Pulmonary artery endothelial cell (primary cell): ENCODE data around the gene FOXP4. TPM values are rescaled to one million over a fixed set of nuclear protein-coding genes. Genes with fewer than 3 reads are reported as not detected.

Source experiments
- DNase-seq: peaks from one replicate; pipeline ENCODE4 v3.0.0-alpha.2; 2011; ENCODE audit warnings: low read depth, low spot score
- total RNA-seq: library from RNA; depleted of rRNA; stranded (reverse); fragments of >200 nt; gene quantifications from 2 replicates; pipeline ENCODE4 v1.2.3, GENCODE V29; 2014

Gene FOXP4
- total RNA-seq, 1 donor from 2014 or later = 2.9 TPM

DNA sequence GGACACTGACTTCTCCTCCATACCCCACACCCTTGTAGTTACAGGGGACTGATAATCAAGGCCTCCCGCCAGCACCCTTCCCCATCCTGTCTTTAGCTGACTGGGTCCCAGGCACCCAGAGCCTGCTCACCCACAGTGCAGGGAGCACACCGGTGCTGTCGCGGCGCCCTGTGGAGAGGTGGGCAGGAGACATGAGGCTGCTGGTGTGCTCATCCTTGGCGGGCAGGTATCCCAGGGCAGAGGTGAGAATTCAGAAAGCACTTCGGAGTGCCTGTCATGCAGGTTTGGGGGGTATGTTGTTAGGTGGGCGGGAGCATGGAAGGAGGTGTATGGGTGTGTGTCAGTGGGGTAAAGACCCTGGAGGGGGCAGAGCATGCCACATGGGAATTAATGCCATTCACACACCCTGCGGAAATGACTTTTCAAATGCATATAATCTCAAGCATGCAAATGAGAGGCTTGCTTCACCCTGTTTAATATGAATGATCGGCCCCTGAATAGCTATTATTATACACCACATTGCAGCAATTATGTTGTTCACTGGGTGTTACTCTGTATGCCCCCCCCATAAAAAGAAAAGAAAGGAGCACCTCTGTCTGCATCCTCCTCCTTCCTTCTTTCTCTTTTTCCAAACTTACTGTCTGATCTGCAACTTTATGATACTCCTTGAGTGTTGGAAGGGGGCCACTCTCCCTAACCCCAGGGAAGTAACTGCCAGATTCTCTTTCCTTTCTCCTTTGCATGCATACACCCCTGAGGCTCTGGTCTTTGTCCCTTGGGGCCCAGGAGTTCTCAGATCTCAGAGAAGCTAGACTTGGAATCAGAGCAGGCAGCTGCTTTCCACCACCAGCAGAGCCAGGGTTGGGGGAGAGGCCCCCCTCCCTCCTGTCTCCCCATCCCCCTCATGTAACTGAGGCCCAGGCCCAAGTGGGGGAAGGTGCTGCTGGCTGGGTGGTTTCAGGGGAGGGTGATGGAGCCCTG is 16.0 kb downstream of the FOXP4 start:
- no peak for DNase-seq

DNA sequence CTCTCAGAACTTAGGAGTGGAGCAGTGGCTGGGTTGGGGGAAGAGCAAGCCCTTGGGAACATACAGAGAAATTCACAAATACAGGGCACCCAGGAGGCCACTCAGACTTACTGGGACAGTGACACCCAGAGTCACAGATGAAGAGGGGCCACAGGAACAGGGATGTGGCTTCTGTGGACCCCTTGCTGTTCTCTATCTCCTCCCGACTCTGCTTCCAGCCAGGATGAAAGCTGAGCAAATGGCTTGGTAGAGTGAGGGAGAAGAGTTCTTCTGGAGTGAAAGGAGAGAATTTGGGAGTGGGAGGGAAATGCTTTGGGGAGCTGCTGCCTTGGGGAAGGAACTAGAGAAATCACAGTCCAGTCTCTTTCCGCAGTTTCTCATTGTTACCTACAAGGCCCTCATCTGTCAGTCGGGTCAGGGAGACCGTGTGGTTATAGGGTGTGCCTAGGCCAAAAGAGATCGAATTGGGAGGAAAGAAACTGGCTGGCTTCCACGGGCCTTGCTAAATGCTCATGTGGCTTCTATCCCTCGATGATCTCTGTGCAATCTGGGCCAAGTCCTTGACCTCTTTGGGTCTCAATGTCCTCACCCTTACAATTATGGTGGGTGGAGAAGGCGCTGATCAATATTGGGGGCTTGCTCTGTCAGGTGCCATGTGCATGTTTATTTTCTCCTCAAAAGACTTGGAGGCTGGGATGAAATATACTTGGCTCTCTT is 17.0 kb downstream of the FOXP4 start:
- DNase-seq = no peak

DNA sequence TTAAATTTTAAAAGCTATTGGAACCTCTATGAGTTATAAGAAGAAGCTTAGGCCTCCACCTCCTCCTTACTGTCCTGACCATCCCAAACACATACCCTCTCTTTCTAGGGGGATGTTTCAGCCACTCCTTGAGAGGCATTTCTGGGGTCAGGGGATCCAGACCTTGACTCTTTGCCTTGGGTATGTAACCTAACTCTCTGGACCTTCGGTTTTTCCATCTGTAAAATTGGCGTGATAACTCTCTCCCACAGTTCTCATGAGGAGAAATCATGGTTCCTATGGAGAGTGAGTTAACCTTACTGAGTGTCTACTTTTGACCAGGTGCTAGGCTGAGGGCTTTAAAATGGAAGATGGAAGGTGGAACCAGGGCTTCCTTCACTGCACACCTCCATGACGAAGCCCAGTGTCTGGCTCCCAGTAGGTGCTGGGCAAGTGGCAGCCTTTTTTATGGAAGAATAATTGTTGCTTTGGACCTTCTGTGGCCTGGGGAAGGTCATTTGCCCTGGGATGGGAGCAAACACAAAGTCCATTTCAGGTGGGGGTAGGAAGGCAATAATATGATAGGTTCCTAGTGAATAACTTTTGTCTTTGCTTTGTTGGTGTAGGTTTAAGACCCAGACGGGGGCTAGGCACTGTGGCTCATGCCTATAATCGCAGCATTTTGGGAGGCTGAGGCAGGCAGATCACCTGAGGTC is 18.4 kb downstream of the FOXP4 start:
- DNase-seq = no peak

GRCh38 chr6:41565701-41566100 is 19.5 kb downstream of the FOXP4 start:
- no peak for DNase-seq

DNA sequence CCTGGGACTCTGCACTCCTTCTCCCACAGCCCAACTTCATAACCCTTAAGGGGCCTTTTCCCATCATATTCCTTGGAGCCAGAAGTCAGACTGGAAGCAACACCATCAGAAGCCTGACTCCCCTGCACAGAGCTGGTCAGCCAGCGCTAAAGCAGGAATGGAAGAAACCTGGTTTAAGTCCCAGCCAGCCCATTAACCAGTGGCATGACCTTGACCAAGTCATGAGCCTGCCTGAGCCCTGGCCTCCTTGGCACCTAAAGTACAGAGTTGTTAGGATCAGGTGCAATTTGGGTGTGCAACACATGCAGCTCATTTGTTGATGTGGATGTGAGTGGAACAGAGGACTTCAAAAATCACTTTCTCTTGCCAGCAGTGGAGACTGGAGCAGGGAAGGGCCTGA is 20.8 kb downstream of the FOXP4 start:
- DNase-seq = no peak

DNA sequence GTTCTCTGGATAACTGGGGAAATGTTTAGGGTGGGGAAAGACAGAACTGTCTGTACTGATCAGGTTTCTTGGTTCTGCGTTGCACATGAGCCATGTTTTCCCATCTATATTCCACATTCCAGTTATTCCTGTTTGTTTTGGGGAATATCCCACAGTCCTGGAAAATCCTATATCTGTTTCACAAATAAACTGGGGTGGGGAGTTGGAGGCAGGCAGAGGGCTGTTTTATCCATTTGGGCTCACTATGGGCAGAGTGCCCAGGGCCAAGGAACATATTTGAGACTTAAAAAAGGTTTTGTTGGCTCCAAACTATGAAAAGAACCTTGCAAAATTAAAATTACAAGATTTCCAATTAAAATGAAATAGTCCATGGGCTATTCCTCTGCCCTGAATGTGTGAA is 21.5 kb downstream of the FOXP4 start:
- no peak for DNase-seq

DNA sequence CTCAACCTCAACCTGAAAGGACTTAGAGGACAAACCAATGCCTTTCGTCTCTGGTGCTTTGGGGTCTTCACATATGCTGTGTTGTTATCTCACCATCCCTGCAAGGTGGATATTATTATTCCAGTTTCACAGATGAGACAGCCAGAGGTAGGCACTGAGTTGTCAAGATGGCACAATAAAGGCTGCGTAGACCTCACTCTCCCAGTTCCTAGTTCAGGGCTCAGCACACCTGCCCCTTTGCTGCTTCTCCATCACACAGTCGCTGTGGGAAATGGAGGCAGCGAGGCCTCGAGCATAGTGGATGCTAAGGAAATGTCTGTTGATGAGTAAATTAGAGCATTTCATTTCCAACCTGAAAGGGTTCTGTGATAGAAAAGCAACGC is 22.0 kb downstream of the FOXP4 start:
- no peak for DNase-seq

DNA sequence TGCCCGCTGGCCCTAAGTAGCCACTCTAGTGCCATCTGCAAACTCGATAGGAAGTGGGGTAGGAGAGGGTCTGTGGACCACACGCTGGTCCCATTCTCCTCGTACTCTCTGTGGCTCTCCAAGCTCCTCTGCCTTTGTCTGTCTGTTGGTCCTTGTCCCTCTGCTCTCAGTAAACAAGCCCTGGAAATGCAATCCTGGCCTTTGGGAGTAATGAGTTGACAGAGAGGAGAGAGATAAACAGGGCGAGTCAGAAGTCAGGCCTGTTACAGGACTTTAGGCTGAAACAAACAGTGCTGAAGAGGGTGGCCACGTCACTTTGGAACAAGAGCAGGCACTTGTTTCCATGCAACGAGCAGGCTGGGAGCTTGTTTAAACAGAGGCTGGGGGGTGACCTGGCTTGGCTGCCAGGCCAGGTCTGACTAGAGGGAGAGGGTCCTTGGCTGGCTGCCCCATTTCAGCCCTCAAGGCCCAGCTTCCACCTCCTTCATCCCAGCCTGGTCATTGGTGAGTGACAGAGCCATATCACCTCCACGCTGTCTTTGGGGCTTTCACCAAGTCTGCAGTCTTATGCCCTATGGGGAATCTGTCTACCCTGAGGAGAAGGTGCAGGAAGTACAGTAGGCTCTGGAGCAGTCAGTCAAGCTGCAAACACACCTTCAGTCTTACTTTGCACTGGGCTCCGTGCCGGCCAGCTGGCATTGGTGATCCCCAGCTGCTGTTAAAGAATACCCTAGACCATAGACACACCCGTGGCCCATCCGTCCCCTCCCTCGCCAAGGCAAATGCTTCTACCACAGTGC is 22.6 kb downstream of the FOXP4 start:
- DNase-seq = no peak

- no peak for DNase-seq
Observed at GRCh38 chr6:41570259-41570615, 24.1 kb downstream of the FOXP4 start.

GRCh38 chr6:41571021-41571780 is 25.0 kb downstream of the FOXP4 start:
- DNase-seq = no peak

- no peak for DNase-seq
Observed at GRCh38 chr6:41572613-41573012, 26.4 kb downstream of the FOXP4 start.

GRCh38 chr6:41573276-41573675 is 27.1 kb downstream of the FOXP4 start:
- no peak for DNase-seq

DNA sequence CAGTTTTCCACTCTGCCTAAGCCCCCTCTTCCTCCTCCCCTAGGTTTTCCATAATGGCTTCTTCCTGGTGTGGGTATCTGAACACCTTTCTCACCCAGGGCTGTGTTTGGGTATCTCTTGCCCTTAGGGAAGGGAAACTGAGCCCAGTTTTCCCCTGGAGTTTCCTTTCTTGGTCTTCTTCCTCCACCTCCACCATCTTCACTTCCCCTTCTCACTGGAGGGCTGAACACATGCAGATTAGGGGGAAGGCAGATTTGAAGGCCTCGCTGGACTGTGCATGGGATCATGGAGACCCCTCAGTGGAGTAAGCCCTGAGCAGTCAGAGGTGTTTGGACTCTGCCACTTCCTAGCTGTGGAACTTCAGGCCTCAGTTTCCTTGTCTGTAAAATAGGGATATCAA is 27.8 kb downstream of the FOXP4 start:
- DNase-seq = no peak

DNA sequence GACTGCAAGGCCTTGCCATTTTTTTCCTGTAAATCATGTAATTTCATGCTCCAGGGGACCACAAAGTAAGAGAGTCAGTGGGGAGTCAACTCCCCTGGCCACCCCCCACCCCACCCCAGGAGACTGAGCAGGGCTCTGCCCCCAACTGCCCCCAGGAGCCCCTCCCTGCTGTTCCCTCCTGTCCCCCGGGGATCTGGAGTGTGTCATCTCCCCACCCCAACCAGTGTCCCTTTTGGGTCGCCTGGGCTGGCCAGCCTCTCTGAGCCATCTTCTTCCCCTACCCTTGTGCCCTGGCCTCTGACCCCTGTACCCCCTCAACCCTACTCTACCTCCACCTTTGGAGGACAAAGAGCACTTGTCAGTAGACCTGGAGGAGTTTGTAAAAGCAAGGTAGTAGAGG is 29.4 kb downstream of the FOXP4 start:
- DNase-seq = no peak

GRCh38 chr6:41576667-41577066 is 30.5 kb downstream of the FOXP4 start:
- no peak for DNase-seq

DNA sequence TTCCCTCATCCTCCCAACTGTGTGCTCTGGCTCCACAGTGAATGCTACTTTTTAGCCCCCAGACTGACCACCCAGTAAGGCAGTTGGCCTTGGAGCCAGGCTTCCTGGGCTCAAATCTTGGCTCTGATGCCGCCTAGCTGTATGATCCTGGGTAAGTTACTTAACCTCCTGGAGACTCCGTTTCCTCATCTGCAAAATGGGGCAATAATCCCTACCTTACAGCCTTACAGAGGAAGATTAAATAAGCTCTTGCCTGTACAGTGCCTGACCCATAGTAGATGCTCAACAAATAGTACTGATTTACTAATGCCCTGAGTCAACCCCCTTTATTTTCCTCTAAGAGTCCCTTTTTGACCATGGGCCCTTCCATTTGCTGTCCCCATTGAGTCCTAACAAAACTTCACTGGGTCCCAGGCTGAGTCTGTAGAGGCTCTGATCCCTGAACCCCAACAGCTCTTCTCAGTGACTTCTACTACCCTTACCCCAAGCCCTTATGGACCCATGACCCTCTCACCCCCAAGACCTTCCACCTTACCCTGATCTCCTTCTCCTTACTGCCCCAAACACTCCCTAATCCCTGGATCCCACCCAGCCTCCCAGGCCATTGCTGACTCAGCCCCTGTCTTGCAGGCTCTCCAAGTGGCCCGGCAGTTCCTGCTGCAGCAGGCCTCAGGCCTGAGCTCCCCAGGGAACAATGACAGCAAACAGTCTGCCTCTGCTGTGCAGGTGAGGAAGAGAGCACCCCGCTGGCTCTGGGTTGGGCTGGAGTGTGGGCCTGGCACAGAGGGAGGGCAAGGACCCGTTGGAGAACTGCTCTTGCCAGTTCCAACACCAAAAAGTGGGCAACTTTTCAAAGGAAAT is 31.4 kb downstream of the FOXP4 start:
- DNase-seq = no peak

DNA sequence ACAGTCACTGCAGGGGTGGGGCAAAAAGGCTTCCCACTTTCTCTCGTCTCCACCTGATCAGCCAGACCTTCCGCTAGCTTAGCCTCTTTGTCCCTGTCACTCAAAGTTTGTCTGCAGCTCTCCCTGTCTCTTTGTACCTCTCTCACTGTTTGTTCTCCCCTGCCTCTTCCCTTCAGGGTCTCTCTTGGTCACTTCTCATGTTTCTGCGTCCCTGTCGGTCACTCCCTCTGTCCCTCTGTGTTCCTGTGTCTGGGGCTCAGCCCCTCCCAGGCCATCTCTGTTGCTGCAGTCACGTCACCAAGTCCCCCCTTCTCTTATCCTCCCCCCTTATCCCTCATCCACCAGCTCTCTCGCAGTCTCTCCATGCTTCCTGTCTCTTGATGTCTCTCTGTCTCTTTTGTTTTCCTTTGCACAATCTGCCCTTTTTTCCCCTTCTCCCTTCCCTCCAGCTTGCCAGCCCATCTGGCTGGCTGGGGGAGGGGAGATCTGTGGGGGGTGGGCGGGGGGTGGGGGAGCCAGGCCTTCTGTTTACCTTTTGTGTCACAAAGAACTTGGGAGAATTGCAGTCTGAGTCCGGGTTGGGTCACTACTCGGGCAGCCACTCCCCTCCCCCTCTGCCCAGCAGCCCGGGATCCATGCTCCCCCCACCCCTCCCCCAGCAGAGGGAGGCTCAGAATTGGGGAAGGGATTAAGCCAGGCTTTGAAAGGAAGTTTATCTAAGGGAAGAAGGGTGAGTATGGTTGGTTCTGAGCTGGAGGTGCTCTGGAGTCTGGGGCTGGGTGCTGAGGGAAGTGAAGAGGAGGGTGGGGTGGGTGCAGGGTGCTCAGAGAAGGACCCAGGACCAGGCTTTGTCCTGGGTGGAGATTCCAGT is 32.3 kb downstream of the FOXP4 start:
- no peak for DNase-seq

GRCh38 chr6:41579088-41579610 is 33.0 kb downstream of the FOXP4 start:
- no peak for DNase-seq
